Gastrocnemius medialis (tissue), 4 donors: ENCODE data around the gene FANCB.

ENCODE experiments used
- CTCF ChIP-seq, 5 experiments: fragments of 450-650 bp in 3 of 5; fragments of 200-600 bp in 2 of 5; sonication (generic) in 2 of 5; IDR thresholded peaks in 4 of 5; conservative IDR thresholded peaks in 1 of 5; 1 replicate in 4 of 5; 2 replicates in 1 of 5; pipeline ENCODE4 v1.5.1; 2016 to 2019; ENCODE audit warnings: antibody characterized with exemption in 5 of 5, mild to moderate bottlenecking in 3 of 5, moderate library complexity in 3 of 5
- POLR2A ChIP-seq, 2 donors: fragments of 450-650 bp; IDR thresholded peaks; one replicate each; pipeline ENCODE4 v1.6.1; 2017; ENCODE audit warnings: antibody characterized with exemption in 2 of 2, mild to moderate bottlenecking in 2 of 2, moderate library complexity in 2 of 2

DNA sequence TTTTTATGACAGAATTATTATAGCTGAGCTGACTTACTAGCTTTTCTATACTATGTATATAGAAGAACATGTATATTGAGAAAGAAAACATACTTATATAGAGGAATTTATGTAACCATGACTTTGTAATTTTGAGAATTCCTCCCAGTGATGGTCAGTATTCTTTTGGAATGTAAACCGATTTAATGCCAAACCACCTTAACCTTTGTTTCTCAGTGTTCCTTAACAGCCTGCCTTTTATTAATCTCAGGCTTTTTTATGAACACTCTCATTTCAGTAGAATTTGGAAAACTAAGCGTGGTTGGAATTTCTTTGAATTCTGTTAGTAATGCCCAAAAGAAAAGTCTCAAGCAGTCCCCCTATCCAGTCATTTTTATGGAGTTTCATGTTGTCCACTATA is 47.3 kb upstream of the FANCB start:
- no peak for TF ChIP-seq CTCF (IDR thresholded peaks at IDR 0.05 in 4 of 5, conservative IDR thresholded peaks at IDR 0.05 in 1 of 5)
- no peak for TF ChIP-seq POLR2A (IDR thresholded peaks at IDR 0.05)
